ENCODE data around the gene SLC25A26.
A peak's percentile ranks its signal among the peaks of the same experiment; 100 is the strongest.

The SLC25A26 gene

GRCh38 chr3:66227915-66228314, 7.1 kb downstream of the SLC25A26 start:
- Histone ChIP-seq H4K20me1 (ENCODE audit: control insufficient read depth, insufficient read depth, low read depth, low read length) (0 out of 2 replicates have a peak, but pooled peaks cover 3% of the 10 kb centered on the region), H3K4me2 (ENCODE audit: low read length) (peak overlapping the region; percentile 18; the same call in 1 of the 2 replicates)

GRCh38 chr3:66228707-66229106, 7.9 kb downstream of the SLC25A26 start:
- Histone ChIP-seq H3K4me2 (ENCODE audit: low read length) (no peak overlapping the region), H4K20me1 (ENCODE audit: control insufficient read depth, insufficient read depth, low read depth, low read length) (0 out of 2 replicates have a peak, but pooled peaks cover 3% of the 10 kb centered on the region), H3F3A (ENCODE audit: control insufficient read depth, insufficient read depth) (no peaks in the 10 kb centered on the region), H3K36me3 (ENCODE audit: control insufficient read depth, low read length) (0 out of 2 replicates have a peak, but pooled peaks cover 3% of the 10 kb centered on the region), H3K27ac (ENCODE audit: low read depth, low read length) (no peak overlapping the region), H3K4me3 (ENCODE audit: low read length) (no peak overlapping the region), H3K79me2 (ENCODE audit: control insufficient read depth, low read length) (peaks cover 56% of the 10 kb centered on the region), H3K9me3 (ENCODE audit: control insufficient read depth, insufficient read depth, low read length) (no peaks in the 10 kb centered on the region), H3K4me1 (ENCODE audit: control insufficient read depth, low read length) (peaks cover 17% of the 10 kb centered on the region), H3K27me3 (ENCODE audit: control insufficient read depth, low read length) (no peaks in the 10 kb centered on the region), H3K9me2 (replicated peaks; ENCODE audit: control insufficient read depth, low read length) (no peaks in the 10 kb centered on the region)
- TF ChIP-seq, protein P1, sequence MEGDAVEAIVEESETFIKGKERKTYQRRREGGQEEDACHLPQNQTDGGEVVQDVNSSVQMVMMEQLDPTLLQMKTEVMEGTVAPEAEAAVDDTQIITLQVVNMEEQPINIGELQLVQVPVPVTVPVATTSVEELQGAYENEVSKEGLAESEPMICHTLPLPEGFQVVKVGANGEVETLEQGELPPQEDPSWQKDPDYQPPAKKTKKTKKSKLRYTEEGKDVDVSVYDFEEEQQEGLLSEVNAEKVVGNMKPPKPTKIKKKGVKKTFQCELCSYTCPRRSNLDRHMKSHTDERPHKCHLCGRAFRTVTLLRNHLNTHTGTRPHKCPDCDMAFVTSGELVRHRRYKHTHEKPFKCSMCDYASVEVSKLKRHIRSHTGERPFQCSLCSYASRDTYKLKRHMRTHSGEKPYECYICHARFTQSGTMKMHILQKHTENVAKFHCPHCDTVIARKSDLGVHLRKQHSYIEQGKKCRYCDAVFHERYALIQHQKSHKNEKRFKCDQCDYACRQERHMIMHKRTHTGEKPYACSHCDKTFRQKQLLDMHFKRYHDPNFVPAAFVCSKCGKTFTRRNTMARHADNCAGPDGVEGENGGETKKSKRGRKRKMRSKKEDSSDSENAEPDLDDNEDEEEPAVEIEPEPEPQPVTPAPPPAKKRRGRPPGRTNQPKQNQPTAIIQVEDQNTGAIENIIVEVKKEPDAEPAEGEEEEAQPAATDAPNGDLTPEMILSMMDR (IDR thresholded peaks at IDR 0.05; ENCODE audit: low read depth, low read length, poor library complexity, severe bottlenecking), result no peak
- TF ChIP-seq EZH2phosphoT487 (IDR thresholded peaks at IDR 0.05; ENCODE audit: borderline replicate concordance, low read length), result no peak

More at GRCh38 chr3:66227915-66228314, 7.1 kb downstream of the SLC25A26 start:
- Histone ChIP-seq H3K27ac (ENCODE audit: low read depth, low read length) (no peak overlapping the region), H3F3A (ENCODE audit: control insufficient read depth, insufficient read depth) (no peaks in the 10 kb centered on the region), H3K9me3 (ENCODE audit: control insufficient read depth, insufficient read depth, low read length) (no peaks in the 10 kb centered on the region), H3K9me2 (replicated peaks; ENCODE audit: control insufficient read depth, low read length) (no peaks in the 10 kb centered on the region), H3K4me3 (ENCODE audit: low read length) (no peak overlapping the region), H3K79me2 (ENCODE audit: control insufficient read depth, low read length) (peaks cover 52% of the 10 kb centered on the region), H3K36me3 (ENCODE audit: control insufficient read depth, low read length) (0 out of 2 replicates have a peak, but pooled peaks cover 3% of the 10 kb centered on the region), H3K27me3 (ENCODE audit: control insufficient read depth, low read length) (no peaks in the 10 kb centered on the region), H3K4me1 (ENCODE audit: control insufficient read depth, low read length) (peaks cover 17% of the 10 kb centered on the region)
- TF ChIP-seq EZH2phosphoT487 (IDR thresholded peaks at IDR 0.05; ENCODE audit: borderline replicate concordance, low read length), result no peak
- TF ChIP-seq, protein P1 (IDR thresholded peaks at IDR 0.05; ENCODE audit: low read depth, low read length, poor library complexity, severe bottlenecking), result no peak

- no peak overlapping the region for H3K27ac ChIP-seq (ENCODE audit: low read depth, low read length)
- H3K27me3 ChIP-seq (ENCODE audit: control insufficient read depth, low read length), result no peaks in the 10 kb centered on the region
- H3K4me2 ChIP-seq (ENCODE audit: low read length), result no peak overlapping the region
- TF ChIP-seq EZH2phosphoT487 (IDR thresholded peaks at IDR 0.05; ENCODE audit: borderline replicate concordance, low read length), result no peak
- no peaks in the 10 kb centered on the region for H3K9me3 ChIP-seq (ENCODE audit: control insufficient read depth, insufficient read depth, low read length)
- H3K4me1 ChIP-seq (ENCODE audit: control insufficient read depth, low read length), result peaks cover 17% of the 10 kb centered on the region
- H3F3A ChIP-seq (ENCODE audit: control insufficient read depth, insufficient read depth), result no peaks in the 10 kb centered on the region
- no peak overlapping the region for H3K4me3 ChIP-seq (ENCODE audit: low read length)
- peaks cover 56% of the 10 kb centered on the region for H3K79me2 ChIP-seq (ENCODE audit: control insufficient read depth, low read length)
- 0 out of 2 replicates have a peak, but pooled peaks cover 3% of the 10 kb centered on the region for H3K36me3 ChIP-seq (ENCODE audit: control insufficient read depth, low read length)
- H4K20me1 ChIP-seq (ENCODE audit: control insufficient read depth, insufficient read depth, low read depth, low read length), result 0 out of 2 replicates have a peak, but pooled peaks cover 3% of the 10 kb centered on the region
- no peaks in the 10 kb centered on the region for H3K9me2 ChIP-seq (replicated peaks; ENCODE audit: control insufficient read depth, low read length)
Observed at GRCh38 chr3:66229931-66230330, 9.1 kb downstream of the SLC25A26 start.

DNA sequence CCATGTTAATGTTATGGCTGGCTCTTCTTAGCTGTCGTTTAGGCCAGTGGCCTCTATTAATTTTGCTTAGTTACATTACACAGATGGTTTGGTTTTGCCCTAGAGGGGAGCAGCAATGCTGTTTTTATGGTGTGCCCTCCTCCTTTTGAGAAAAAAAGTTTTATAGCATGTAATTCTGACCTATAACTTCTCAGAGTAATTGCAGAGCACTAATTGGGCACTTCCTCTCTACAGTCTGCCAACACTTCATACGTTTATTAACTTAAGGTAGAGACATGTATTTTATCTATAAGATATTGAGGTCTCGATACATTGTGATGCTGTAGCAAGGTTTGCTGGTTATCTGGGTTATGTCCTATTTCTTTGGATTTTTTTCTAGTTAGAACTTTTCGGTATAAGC, 12.2 kb downstream of the SLC25A26 start:
- H3K27ac ChIP-seq (ENCODE audit: low read depth, low read length), result no peak overlapping the region
- no peaks in the 10 kb centered on the region for H3F3A ChIP-seq (ENCODE audit: control insufficient read depth, insufficient read depth)
- no peak overlapping the region for H3K4me3 ChIP-seq (ENCODE audit: low read length)
- H3K4me1 ChIP-seq (ENCODE audit: control insufficient read depth, low read length), result peaks cover 8% of the 10 kb centered on the region
- no peaks in the 10 kb centered on the region for H3K9me2 ChIP-seq (replicated peaks; ENCODE audit: control insufficient read depth, low read length)
- H3K27me3 ChIP-seq (ENCODE audit: control insufficient read depth, low read length), result no peaks in the 10 kb centered on the region
- H3K9me3 ChIP-seq (ENCODE audit: control insufficient read depth, insufficient read depth, low read length), result no peaks in the 10 kb centered on the region
- TF ChIP-seq EZH2phosphoT487 (IDR thresholded peaks at IDR 0.05; ENCODE audit: borderline replicate concordance, low read length), result no peak
- TF ChIP-seq, protein P1 (IDR thresholded peaks at IDR 0.05; ENCODE audit: low read depth, low read length, poor library complexity, severe bottlenecking), result no peak
- H3K4me2 ChIP-seq (ENCODE audit: low read length), result no peak overlapping the region
- H4K20me1 ChIP-seq (ENCODE audit: control insufficient read depth, insufficient read depth, low read depth, low read length), result 0 out of 2 replicates have a peak, but pooled peaks cover 3% of the 10 kb centered on the region
- peaks cover 54% of the 10 kb centered on the region for H3K79me2 ChIP-seq (ENCODE audit: control insufficient read depth, low read length)
- H3K36me3 ChIP-seq (ENCODE audit: control insufficient read depth, low read length), result 0 out of 2 replicates have a peak, but pooled peaks cover 7% of the 10 kb centered on the region
